Glomerular visceral epithelial cell (primary cell): ENCODE results near the gene ANKS1B.
"Not testable (repeated sequence)": the region's sequence is repeated elsewhere in the genome, so short reads cannot be mapped to it uniquely, and the experiment has no call there.

Source experiments
- DNase-seq: peaks from one replicate; pipeline ENCODE4 v3.0.0-alpha.2; 2016; ENCODE audit errors: extremely low spot score

ANKS1B gene

DNA sequence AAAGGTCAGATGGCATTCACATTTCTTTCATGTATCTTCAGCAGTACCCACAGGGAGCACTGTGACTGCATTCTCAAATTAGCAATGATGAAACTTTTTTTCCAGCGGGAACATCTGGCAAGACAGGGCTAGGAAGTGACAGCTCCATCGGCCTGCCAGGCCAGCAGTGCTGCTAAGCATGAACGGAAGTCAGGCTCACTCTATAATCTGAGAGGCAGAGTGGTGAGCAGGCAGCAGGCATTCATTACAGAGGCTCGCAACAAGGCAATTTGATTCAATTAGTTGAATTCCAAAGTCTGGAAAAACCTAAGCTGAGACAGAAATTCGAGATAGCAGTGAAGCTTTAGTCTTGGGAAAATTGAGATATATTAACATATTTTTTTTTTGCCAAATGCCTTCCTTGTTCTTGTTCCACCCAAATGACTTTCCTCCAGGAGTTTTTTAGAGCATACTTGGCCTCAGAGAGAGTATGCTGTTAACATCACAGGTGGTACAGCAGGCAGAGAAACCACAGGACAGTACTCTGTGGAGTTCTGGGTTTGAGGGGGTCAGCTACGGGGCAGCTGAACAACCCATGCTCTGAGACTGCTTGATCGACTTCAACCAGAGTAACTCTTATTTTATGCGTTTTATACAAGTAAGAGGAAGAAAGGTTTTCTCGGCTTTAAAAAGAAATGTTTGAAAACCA is 924.8 kb downstream of the ANKS1B start:
- DNase-seq = no peak

DNA sequence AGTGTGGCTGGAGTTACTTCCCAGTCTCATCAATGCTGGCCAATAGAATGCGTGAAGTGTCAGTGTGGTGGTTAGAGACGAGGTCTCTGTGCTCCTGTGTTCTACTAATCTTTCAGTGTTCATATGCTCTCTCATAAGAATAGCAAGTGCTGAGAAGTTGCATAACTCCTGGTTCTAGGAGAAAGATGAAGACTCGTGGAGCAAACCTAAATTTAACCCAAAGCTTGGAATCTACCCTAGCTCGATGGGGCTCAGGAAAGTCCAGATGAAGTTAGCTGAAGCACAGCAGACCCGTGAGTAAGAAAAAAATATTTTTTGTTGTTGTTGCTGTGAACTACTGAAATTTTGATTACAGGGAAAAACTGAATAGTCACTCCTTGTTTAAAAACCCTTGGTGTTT is 927.1 kb downstream of the ANKS1B start:
- no peak for DNase-seq

DNA sequence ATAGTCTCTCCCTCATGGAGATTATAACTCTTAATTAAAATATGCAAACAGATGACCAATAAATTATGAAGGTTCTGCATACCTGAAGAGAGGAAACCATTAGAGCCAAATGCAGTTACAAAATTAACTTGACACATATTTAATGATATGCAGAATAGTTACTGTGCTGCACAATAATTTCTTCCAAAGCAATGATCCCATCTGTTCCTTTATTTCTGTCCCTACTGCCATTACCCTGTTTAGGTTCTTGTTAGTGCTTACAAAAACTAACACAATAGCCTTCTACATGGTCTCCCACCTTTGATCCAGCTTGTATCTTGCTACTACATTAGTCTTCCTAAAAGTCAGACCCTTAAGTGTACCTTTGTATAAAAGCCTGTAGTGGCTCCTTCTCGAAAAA is 928.5 kb downstream of the ANKS1B start:
- DNase-seq = no peak

DNA sequence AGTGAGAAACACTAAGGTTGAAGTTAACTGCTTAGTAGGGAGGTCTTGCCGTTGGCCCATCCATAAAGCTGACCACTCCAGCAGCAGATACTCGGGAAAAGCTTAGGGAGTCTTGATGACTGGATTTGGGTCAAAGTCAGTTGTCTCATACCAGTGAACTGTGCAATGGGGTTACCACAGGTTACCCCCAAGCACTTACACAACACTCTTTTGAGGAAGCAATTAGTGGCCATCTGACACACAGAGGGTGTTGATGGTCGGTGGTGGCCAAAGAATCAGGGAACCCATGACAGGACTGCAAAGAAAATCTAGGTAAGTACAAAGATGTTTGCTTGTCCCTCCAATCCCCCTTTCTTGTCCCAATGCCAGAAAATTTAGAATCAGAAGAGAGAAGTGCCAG is 929.4 kb downstream of the ANKS1B start:
- no peak for DNase-seq

DNA sequence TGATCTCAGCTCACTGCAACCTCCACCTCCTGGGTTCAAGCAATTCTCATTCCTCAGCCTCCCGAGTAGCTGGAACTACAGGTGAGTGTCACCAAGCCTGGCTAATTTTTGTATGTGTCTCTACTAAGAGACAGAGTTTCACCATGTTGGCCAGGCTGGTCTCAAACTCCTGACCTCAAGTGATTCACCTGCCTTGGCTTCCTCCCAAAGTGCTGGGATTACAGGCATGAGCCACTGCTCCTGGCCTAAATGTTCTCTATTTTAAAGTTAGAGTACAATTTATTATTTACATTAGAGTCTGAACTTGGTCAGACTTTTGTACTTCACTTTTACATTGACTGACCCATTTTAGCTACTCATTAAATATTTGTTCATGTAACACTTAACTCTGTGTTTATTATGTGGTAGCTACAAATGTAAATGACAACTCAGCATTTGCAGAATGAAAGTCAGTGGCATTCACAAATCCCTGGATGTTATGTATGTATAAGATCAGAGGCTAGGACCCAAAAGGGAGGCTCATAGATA is 930.1 kb downstream of the ANKS1B start:
- no peak for DNase-seq

DNA sequence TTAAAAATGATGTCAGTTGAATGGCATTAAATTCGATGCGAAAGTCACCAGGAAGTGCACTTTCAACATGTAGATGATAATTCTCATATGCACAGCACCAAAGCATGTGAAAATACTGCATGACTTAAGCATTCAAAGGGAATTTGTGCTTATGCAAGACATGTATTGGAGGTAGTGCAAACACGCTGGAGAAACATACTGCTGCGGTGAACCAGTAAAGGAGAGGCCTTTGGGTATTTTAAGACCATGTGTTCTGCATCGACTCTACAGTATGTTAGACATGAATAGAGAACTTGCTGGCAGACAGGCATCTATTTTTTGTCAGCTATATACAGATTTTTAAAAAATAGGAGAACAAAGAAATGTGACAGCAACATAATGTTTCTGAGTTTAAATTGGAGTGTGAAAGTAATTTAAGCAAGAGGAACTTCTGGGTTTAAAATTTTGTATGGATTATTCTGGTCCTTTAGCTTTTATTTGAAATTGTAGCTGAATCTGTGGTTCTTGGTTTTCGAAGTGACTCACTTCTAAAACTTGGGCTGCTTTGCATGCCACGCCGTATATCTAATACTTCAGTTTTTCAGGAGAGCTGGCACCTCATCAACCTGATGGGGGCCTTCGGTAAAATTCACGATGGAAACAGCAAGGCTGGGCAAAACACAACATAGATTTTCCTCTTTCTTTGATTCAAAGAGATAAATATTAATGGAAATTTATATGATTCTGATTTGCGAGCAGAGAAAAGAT is 930.9 kb downstream of the ANKS1B start:
- DNase-seq = no peak

DNA sequence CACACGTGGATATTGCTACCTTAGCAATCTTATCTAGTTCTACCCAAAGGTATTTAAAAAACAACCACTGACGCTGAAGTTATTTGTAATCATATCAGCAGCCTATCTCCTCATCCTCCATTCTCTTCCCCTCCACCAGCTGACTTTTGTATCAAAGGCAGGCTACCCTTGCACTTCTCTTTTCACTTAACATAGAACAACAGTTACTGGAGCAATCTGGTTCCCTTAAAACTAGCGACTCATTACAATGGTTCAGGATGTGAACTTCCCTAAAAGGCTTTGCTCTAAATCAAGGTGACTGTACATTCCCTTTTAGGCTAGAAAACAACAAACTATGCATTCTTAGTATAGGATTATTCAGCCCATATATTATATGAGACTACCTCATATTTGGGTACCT is 935.0 kb downstream of the ANKS1B start:
- no peak for DNase-seq

DNA sequence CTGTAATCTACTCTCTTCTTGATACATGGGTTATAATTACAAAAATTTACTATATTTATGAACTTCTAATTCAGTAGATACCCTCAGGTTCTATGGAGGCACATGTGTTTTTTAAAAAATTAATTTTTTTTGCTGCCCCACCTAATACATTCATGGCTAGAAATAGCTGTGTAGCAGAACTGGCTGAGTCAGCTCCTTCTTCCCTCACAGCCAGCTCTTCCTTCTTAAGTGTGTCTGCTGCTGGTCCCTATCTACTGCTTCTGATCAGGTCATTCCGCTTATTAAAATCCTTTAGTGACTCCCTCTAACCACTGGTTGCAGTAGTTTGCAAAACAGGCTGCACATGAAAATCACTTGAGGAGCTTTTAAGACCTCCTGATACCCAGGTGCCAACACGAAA is 939.6 kb downstream of the ANKS1B start:
- DNase-seq = no peak

DNA sequence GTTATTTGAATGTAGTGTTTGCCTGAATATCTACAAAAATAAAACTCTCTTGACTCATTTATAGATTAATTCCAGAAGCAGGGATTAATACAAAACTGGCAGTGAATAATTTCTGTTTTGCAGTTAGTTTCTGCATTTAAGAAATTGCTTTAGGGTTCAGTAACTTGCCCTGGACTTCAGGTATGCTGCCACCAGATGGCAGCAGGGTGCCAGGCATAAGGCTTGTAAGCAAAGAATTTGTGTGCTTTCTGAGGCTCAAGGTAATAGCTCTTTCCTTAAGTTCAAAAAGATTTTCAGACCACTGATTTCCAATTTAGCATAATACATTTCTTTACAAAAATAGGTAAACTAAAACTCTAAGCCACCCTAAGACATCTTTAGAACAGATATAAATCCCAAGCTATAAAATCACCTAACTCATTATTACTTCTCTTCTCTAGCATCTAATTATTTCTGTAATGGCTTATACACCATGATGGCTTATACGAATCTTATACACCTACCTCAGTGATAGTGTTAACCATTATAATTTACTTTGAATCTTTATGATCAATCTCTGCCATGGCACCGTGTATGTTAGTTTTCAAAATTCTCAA is 941.3 kb downstream of the ANKS1B start:
- peak; percentile 55 for DNase-seq

DNA sequence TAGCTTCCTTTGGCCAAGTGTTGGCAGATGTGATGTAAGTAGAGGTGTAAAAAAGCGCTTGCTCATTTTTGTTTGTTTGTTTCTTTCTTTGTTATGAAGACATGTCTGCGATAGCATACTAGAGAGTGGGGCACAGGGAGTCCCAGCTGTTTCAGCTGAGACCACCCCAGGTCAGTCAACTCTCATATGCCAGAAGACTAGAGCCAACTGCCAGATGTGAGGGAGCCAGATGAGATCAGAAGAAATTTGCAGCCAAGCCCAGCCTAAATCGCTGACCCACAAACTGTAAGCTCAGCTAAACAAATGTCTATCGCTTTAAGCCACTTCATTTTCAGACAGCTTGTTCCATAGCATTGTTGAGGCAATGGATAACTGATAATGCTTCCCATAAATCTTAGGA is 942.5 kb downstream of the ANKS1B start:
- no peak for DNase-seq

DNA sequence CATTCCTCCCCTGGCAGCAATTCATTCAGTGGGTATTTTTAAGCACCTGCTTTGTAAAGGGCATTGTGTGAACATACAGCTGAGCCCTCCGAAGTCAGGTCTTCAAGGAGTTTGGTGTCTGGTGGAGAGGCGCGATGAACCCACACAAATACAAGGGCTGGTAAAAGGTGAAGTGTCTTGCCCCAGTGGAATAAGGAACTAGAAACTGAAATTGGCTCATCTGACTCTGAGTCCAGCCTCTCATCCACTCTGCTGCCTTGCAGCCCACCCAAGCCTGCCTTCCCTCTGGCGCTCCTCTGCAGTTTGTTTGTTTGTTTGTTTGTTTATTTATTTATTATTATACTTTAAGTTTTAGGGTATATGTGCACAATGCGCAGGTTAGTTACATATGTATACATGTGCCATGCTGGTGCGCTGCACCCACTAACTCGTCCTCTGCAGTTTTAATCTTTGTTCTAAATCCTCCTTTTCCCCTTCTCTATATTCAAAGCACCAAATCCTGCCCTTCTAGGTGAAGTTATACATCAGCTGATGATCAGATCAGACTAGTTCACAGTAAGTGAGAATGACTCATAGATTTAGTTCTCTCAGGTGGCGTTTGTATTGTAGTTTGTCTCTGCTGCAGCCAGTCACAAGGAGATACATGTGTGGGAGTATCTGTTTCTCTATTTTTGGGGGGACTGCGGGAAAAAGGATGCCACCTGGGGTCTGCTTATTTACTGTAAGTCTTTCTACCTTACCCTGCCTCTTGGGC is 945.2 kb downstream of the ANKS1B start:
- no peak for DNase-seq

DNA sequence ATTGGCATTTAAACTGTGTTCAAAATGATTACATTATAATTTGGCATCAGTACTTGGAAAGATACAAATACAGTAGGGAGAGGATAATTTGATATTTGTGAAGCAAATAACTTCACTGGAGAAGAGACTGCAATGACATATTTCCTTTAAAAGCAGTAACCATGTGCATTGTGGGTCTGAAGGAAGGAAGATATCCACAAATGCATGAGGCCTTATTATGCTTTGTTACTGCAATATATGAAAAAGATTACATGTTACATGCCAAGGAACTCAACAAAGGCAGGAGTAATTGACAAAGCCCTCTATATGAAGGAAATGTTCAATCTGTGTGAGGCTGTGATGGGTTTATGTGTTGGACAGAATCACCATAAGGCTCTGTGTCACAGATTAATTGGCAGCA is 948.2 kb downstream of the ANKS1B start:
- DNase-seq = no peak

DNA sequence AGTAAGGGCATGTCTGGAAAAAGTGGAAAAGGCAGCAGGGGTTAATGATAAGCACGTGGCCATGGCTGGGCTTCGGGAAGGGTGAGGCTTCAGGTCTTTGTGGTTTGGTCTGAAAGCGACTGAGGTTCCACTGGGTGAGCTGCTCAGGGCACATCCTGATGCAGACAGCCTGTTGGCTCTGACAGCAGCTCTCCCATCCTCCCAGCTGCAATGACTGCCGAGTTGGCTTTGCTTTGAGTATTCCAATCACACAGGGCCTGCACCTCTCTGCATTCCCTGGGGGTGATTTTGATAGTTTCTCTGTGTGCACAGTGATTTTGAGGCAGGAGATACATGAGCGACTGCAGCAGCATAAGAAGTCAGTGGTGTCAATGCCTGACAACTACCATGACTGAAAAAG is 948.9 kb downstream of the ANKS1B start:
- DNase-seq = no peak

DNA sequence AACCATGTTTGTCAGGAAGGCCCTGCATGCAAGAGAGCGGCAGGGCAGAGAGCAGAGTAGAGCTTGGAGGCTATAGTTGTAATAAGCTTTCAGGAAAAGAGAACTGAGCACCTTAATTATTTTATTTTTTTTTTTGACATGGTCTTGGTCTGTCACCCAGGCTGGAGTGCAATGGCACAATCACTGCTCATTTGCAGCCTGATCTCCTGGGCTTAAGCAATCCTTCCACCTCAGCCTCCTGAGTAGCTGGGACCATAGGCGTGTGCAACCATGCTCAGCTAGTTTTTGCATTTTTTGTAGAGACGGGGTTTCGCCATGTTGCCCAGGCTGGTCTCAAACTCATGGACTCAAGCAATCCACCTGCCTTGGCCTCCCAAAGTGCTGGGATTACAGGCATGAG is 950.5 kb downstream of the ANKS1B start:
- not testable (repeated sequence) for DNase-seq

DNA sequence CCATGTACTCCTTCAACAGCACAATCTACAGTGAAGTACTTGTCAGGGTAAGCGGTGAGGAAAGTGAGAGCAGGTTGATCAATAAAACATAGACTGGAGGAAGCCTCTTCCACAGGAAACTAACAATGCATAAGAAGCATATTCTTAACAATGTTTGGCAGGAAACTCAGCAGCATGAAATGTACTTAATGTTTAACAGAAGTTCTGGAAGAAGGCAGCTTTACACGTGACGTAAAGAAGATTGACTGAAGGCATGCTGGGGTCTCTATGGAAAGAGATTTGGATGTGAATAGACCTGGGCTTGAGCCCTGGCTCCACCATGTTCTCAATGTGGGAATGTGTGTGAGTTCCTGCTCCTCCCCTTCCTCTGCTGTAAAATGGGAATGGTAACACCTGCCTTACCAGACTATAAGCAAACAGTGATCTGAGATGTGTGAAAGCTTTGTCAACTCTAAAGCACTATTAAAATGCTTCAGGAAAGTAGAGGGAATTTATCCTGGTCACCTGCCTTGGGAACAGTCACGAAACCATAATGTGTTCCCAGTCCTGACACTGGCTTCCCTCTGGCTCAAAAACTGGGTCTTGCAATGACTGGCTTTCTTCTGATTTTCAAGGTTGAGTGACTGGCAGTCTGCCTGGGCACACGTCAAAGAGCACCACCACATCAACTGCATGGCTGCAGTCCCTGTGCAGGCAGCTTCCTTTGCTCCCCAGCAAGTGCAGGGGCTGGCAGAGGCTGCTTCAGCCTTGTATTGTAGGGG is 955.0 kb downstream of the ANKS1B start:
- DNase-seq = peak; percentile 0

DNA sequence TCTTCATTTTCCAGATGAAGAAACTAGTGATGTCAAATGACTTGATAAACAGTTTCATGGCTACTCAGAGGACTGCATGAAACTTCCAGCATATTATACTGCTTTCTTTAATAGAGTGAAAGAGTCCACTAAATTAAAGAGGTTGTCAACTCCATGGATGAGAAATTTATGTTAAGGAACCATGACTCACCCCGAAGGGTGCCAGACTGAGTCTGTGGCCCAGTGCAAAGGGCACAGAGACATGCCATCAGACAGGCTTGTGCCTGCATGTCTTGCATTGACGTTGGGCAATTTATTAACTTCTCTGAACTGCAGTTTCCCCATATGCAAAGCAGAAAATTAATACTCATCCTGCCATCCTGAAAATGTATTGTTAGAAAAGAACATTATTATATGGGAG is 957.3 kb downstream of the ANKS1B start:
- DNase-seq = no peak

DNA sequence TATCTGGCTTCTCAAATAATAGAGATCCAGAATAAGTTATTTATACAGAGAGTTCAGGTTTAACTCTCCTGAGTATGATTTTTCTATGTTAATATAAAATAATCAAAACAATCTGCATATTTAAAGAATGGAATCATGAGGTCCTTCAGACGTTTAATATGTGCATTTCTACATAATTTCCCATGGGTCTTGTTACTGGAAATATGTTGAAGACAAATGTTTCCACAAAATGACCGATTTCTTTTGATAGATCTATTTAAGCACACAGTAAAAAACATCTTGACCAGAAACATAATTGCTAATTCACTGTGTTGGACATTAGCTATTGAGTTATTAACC is 957.7 kb downstream of the ANKS1B start:
- no peak for DNase-seq

DNA sequence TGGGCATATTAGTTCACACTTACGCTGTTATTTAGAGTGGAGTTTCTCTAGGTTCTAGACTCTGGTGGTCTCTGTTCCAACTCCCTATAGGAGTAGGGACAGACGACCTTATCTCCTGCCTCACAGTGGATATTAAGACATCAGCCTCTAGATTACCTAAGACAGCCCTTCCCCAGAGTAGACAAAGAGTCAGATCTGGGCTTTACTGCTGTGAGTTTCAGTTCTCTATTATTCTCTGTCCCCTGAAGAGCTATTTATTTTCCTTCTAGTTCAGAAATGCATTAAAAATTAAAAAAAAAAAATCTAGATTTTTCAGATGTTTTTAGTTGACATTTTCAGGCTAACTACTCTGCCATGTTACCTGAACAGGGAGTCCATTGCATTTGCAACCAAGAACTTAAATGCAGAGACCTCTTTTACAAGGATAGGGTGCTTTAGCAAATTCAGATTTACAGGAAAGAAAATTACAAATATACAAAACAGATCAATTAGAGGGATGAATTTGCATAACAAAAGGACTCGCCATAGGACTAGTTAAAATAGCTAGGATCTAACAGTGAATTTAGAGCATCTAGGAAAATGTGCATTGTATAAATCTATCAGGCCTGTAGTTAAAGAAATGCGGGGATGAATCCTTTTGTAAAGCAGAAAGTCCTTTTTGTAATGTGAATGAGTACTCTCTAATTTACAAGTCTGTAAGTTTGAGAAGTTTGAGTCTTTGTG is 958.2 kb downstream of the ANKS1B start:
- no peak for DNase-seq

DNA sequence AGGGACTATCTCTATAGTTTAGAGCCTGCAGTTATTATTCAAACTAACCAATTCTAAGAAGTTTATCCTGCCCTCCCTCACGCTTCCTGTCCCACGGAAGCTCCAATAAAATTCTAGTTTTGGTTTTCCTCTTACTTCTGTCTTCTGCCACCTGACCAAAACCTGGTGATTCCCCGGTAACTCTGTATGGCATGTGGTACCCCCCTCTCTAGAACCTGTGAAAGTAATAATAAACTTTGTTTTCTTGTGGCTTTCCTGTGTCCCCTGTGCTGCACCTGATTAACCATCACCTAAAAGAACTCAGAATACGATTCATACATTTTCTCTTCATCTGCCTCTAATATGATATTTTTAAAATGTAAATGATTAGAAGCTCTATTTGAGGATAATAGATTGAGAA is 959.9 kb downstream of the ANKS1B start:
- DNase-seq = no peak

DNA sequence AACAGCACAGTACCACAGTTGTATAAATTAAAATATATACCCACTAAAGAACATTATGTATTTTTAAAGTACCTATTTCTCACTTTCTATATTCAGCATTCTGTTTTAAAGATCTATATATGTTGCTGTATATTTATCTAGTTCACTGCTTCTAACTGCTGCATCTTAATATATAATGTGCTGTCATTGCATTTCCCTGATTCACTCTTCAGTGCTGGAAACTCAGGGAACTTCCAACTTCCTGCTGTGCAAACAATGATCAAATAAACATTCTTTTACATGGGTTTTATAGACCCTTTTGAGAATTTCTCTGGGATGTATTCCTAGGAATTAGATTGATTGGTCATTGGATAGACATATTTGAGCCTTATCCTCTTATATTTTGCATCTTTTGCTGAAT is 960.5 kb downstream of the ANKS1B start:
- DNase-seq = no peak

DNA sequence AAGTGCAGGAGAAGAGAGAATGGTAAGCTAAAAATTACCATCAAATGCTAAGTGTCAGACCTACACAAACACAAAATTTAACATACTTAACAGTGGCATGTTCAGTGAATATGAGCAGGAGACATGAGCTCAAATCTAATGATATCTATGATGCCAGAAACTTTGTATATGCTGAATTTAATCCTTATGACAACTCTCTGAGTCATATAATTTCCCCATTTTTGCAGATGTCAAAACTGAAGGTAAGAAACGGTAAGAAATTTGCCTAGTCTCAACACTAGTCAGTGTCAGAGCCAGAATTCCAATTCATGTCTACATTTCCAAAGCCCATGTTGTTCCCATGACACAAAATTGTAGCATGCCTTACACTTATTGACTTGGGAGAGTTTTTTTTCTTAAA is 963.9 kb downstream of the ANKS1B start:
- no peak for DNase-seq
